HG03139 (cell line): ENCODE data around the gene ALG14.

Experiments used
- ATAC-seq: cut with Tn5 transposase; IDR thresholded peaks from one replicate; pipeline ENCODE4 v1.9.1; 2021; ENCODE audit not compliant: unreplicated experiment

Gene ALG14

DNA sequence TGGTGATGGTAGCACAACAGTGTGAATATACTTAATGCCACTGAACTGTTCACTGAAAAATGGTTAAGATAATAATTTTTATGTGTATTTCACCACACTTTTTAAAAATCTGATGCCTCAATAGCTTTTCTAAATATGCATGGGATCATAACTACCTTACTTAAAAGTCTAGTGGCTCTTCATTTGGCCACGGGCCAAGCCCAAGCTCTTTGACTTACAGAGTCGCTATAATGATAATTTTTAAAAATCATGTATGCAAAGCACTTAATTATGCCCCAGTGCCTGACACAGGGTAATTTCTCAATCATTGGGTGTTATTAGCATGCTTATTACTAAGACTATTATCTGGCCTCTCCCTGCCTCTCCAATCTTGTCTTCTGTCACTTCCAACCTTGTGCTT lies 138.2 kb downstream of the ALG14 start:
- no peak for ATAC-seq

DNA sequence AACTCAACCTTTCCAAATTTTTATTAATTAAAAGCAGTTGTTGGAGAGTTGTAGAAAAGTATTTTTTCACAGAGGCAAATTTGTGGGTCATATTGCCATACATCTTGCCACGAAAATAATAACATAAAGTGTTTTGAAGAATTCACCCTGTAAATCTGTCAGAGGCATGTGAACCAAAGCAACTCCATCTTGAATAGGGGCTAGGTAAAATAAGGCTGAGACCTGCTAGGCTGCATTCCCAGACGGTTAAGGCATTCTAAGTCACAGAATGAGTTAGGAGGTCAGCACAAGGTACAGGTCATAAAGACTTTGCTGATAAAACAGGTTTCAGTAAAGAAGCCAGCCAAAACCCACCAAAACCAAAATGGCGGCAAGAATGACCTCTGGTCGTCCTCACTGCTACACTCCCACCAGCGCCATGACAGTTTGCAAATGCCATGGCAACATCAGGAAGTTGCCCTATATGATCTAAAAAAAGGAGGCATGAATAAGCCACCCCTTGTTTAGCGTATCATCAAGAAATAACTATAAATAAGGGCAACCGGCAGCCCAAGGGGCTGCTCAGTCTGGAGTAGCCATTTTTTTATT lies 141.4 kb downstream of the ALG14 start:
- no peak for ATAC-seq

DNA sequence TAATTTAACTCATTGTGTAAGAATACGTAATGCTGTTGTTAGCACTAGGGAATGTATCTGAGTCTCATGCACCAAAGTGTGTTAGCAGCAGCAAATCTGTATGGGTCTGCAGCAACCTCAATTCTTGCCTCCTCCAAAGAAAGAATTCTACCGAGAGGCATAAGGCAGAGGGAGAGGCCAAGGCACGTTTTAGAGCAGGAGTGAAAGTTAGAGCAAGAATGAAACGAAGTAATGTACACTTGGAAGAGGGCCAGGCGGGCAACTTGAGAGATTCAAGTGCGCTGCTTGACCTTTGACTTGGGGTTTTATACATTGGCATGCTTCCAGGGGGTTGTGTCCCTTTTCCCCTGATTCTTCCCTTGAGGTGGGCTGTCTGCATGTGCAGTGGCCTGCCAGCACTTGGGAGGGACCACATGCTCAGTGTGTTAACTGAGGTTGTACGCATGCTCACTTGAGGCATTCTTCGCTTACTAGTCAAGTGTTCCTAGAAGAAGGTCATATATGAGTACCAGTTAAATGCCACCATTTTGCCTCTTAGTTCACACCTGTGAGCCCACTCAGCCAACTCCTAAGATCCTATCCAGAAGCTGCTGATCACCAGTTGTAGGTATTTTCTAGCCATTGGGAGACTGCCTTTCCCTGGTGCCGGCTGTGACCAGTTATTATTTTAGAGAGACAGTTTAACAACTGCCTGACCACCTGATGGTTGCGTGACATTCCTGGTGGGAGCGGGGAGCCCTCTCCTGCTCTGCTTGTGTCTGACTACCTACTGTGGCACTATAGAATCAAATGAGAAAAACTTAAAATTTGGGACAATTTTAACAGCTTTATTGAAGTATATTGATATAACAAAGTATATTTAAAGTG lies 143.2 kb downstream of the ALG14 start:
- ATAC-seq = no peak

DNA sequence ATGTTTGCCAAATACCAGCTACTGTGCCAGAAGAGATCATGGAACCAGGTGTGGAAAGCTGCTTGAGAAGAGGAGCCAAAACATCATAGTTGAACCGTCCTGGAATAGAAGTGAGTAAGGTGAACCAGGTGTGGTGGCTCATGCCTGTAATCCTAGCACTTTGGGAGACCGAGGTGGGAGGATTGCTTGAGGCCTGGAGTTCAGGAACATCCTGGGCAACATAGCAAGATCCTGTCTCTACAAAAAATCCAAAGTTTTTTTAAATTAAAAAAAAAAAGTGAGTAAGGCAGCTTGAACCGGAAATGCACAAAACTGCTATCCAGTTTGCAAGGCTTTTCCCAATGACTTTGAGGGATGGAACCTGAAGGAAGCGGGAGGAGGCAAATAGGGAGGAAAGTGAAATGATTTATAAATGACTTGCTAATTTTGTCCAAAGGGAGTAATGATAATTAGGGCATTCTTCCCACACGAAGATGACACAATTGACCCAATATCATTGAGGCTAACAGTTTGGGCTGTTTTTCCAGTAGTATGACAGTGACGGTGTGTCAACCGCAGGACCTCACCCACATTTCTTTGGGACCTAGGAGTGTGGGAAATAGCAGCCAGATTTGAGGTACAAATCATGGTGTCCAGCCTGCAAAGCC lies 144.3 kb downstream of the ALG14 start:
- ATAC-seq = no peak

DNA sequence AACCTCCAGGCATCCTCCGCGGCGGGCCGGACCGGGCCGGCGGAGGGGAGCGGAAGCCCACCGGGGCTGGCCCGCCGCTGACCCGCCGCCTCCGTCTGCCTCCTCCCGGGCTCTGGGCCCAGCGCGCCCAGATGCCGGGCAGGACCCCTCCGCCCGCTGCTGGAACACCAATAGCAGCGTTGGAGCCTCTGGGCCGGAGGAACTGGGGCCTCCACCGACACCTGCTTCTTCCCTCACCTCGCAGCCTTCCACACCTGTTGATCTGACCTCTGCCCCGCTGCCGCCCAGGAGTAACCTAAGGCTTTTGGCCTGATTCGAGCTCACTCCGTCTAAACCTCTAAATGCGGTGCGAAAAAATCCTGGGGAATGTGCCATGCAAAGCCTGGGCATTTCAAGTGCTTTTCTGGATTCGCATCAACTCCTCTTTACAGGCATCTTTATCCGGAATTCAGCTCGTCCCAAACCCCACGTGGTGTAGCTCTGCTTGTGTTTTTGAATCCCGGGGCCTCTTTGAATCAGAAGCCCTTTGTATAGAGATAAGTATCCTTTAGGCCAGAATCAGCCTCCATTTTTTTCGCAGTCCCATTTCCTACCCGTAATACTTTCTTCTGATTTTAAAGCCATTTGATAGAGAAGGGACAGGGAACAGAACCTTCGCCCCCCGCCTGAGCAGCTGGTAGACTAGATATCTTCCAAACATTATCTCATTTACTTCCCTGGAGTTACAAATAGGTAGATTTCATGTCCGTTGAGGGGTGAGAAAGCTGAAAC lies 145.2 kb downstream of the ALG14 start:
- ATAC-seq = no peak

DNA sequence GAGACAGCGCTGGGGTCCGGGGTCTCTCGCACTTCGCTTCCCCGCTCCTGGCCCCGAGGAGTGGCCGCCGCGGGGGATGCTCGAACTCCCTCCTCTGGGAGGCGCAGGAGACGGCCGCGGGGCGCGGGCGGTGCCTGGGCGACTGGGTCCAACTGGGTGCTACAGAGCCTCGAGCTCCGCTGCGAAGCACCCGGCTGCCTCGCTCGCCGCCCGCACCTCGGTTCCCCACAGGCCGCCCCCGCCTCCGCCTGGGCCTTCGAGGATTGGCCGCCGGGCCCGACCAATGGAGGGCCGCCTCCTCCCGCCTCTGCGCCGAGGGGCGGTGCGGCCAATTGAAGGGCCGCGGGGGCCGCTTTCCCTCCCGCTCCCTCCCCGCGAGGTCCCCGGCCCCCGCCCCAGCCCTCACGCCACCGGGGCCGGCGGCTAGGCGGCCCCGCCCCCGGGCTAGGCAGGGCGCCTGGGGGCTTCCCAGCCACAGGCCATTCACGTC lies 145.8 kb downstream of the ALG14 start, which contains the start of gene CNN3:
CNN3 (minus strand) TSS at position 196 of the 490 bp plus-strand sequence. CDS start 216 bp downstream, outside the sequence.
- peak; percentile 72 for ATAC-seq

DNA sequence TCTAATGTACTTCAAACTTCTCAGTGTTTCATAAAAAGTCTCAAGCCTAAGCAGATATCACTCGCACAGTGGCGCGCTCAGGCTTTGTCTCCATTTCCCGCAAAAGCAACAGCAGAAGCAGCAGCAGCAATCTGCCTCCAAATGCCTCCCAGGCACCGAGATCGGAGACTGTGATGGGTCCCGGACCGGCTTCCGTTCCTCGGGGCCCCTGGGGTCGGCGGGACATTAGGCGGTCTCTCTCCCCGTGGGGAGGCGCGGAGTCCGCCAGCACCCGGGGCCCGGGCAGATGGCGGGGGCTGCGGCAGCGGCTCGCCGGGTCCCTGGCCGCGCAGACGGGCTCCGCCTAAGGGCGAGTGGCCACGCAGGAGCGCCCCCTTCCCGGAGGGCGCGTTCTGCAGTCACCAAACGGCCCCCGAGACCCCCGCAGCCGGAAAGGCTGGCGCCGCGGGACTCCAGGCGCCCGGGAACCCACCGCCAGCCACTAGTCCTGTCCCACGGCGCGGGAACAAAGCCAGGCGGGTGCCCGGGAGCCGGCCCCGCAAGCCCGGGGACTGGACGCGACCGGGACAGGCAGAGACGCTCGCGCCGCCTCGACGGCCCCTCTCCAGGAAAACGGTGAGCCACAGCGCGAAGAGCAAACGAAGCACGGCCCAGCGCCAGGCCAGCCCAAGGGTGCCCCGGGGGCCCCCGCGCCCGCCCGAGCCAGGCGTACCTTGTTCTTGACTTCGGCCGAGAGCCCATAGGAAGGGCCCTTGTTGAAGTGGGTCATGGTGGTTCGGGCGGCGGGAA lies 146.4 kb downstream of the ALG14 start:
- ATAC-seq = peak; percentile 17

DNA sequence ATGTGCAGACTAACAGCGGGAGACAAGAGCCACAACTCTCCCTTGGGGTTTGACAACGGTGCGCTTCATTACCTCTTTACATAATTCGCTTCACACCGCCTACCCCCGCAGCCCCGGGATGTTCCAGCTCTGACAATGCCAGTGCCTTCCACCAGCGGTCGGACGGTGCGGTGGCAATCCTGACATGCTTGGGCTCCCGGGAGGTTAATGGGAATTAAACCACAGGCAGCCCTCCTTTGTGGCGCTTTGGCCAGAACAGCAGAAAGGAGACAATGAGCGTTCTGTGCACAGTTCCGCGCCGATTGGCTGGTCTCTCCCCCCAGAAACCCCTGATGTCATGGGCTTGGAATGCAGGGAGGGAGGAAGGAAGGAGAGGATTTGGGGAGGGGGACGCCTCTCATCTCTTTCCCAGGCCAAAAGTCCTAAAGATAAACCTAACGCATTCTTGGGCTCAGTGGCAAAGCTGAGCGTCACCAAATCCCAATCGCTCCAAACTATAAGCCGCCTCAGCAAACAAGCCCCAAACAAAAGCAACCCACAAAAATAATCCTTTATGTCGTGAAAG lies 147.1 kb downstream of the ALG14 start:
- no peak for ATAC-seq

DNA sequence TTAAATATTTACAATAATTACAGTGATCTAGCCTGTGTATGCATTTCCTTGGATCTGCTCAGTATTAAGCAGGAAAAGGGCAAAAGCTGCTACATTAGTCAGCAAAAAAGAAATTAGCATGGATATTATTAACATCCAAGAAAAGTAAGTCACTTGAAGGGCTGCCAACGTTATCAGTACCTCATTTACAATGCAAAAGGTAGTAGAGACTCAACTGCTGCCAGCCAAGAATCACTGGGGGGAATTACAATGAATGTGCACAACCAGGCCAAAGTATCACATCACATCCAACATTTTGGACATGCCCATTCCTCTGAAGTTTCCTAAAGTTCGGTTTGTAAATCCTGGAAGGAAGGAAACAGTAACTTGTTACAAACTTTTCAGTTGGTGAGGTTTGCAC lies 147.7 kb downstream of the ALG14 start:
- no peak for ATAC-seq
